K562 (cell line): ENCODE results near the gene SLC6A20. TPM values are rescaled to one million over a fixed set of nuclear protein-coding genes. Genes with fewer than 3 reads are reported as not detected.

Experiments
- ATAC-seq: fragments of 200-7000 bp; cut with Tn5 transposase; 3 replicates; pipeline ENCODE4 v1.9.1; 2020; ENCODE audit warnings: moderate library complexity
- BruUV-seq: library from RNA; stranded (reverse); fragments of 400-500 nt; replicated peaks from 2 replicates; lab custom pipeline; 2021; lab: Mats Ljungman, UMichigan
- CTCF ChIA-PET: fragments of 300-600 bp; formaldehyde crosslinking; extraction: SDS; loops from one replicate; lab custom pipeline; 2021; ENCODE audit warnings: low intra/inter-chr PET ratio; lab: Yijun Ruan, JAX
- POLR2A ChIA-PET: fragments of 300-600, 350-650 bp; sonication (Branson Sonifier 250); formaldehyde crosslinking; extraction: SDS; loops from one replicate; lab custom pipeline; 2021; ENCODE audit warnings: antibody characterized with exemption, inconsistent platforms; lab: Yijun Ruan, JAX
- DNase-seq, 4 experiments: peaks; one replicate each; pipeline versions ENCODE4 v3.0.0 to v3.0.0-alpha.2; 2011 to 2018; ENCODE audit warnings: low spot score in 3 of 4, mixed read lengths in 3 of 4; ENCODE audit errors: extremely low read depth in 1 of 4
- FAIRE-seq: peaks from 2 replicates; lab custom pipeline; 2011; peaks lifted over from hg19 to GRCh38; lab: Jason Lieb, UNC
- H2AFZ ChIP-seq: 2 replicates; pipeline ENCODE4 v1.6.0; 2011; ENCODE audit warnings: low read depth, low read length, control low read depth, inconsistent platforms
- H3K27ac ChIP-seq: fragments of 200-600 bp; 3 replicates; pipeline ENCODE4 v1.8.0; 2011; ENCODE audit warnings: low read depth, mild to moderate bottlenecking, control low read depth, inconsistent platforms, low read length, moderate library complexity, mixed read lengths; ENCODE audit errors: extremely low read depth
- H3K27me3 ChIP-seq, 2 experiments: fragments of 300-600 bp in 1 of 2; 2 replicates in 1 of 2; 3 replicates in 1 of 2; pipeline versions ENCODE4 v1.6.0 to v1.8.0; 2011; ENCODE audit warnings: inconsistent platforms in 2 of 2, low read length in 2 of 2, mild to moderate bottlenecking in 1 of 2, mixed read lengths in 1 of 2, moderate library complexity in 1 of 2; ENCODE audit not compliant: control insufficient read depth in 2 of 2, insufficient read depth in 2 of 2
- H3K36me3 ChIP-seq: fragments of 300-600 bp; 3 replicates; pipeline ENCODE4 v1.8.0; 2011; ENCODE audit warnings: mild to moderate bottlenecking, low read length, inconsistent platforms; ENCODE audit not compliant: control insufficient read depth, insufficient read depth
- H3K4me1 ChIP-seq, 2 experiments: fragments of 200-600 bp in 1 of 2; replicated peaks in 1 of 2; 2 replicates in 1 of 2; 3 replicates in 1 of 2; pipeline versions ENCODE4 v1.5.1 to v1.8.0; 2011; ENCODE audit warnings: inconsistent platforms in 2 of 2, low read length in 2 of 2, mild to moderate bottlenecking in 1 of 2, mixed read lengths in 1 of 2, moderate library complexity in 1 of 2; ENCODE audit not compliant: control insufficient read depth in 2 of 2, insufficient read depth in 2 of 2
- H3K4me2 ChIP-seq: 2 replicates; pipeline ENCODE4 v1.6.1; 2011; ENCODE audit warnings: low read length, control low read depth, inconsistent platforms, mixed read lengths; ENCODE audit not compliant: insufficient read depth
- H3K4me3 ChIP-seq: fragments of 200-600 bp; sonication (generic), shearing (Covaris generic); 2 replicates; pipeline ENCODE4 v1.5.1; 2016; ENCODE audit warnings: control low read depth, inconsistent platforms
- H3K79me2 ChIP-seq: fragments of 200-600 bp; 3 replicates; pipeline ENCODE4 v1.8.0; 2011; ENCODE audit warnings: low read length, inconsistent platforms; ENCODE audit not compliant: control insufficient read depth, insufficient read depth
- H3K9ac ChIP-seq, 2 experiments: 2 replicates each; pipeline versions ENCODE4 v1.6.0 to v1.6.1; 2011; ENCODE audit warnings: low read depth in 2 of 2, low read length in 2 of 2, control low read depth in 1 of 2, inconsistent platforms in 1 of 2, mild to moderate bottlenecking in 1 of 2, mixed read lengths in 1 of 2; ENCODE audit not compliant: insufficient read depth in 1 of 2
- H3K9me1 ChIP-seq: one replicate; pipeline ENCODE4 v1.6.0; 2011; ENCODE audit warnings: inconsistent platforms, mild to moderate bottlenecking, low read length, moderate library complexity; ENCODE audit not compliant: control insufficient read depth, insufficient read depth
- H3K9me3 ChIP-seq: replicated peaks from 2 replicates; pipeline ENCODE4 v1.5.1; 2011; ENCODE audit warnings: low read depth, low read length, inconsistent platforms; ENCODE audit not compliant: control insufficient read depth, insufficient read depth
- H4K20me1 ChIP-seq: replicated peaks from 2 replicates; pipeline ENCODE4 v1.6.1; 2011; ENCODE audit warnings: low read length, inconsistent platforms, mixed read lengths; ENCODE audit not compliant: control insufficient read depth, insufficient read depth
- GTF2E2 ChIP-seq: fragments of 200-800 bp; sonication (Bioruptor generic); IDR thresholded peaks from 2 replicates; pipeline ENCODE4 v1.6.1; 2016; ENCODE audit warnings: missing genetic modification characterization, missing compliant biosample characterization
- HEY1 ChIP-seq: fragments of 250-450 bp; sonication (Bioruptor Pico); IDR thresholded peaks from 2 replicates; pipeline ENCODE4 v1.5.0; 2020; ENCODE audit warnings: mild to moderate bottlenecking, moderate library complexity, borderline replicate concordance
- SMC3 ChIP-seq: conservative IDR thresholded peaks from 2 replicates; pipeline ENCODE4 v1.6.1; 2011; ENCODE audit warnings: low read depth, low read length, improper control_type of control experiment; ENCODE audit not compliant: insufficient read depth
- ZNF57 ChIP-seq: fragments of 450-650 bp; formaldehyde crosslinking; IDR thresholded peaks from 2 replicates; pipeline ENCODE4 v1.4.0; 2020; ENCODE audit warnings: mild to moderate bottlenecking, moderate library complexity
- ZNF586 ChIP-seq: fragments of 450-650 bp; formaldehyde crosslinking; conservative IDR thresholded peaks from 2 replicates; pipeline ENCODE4 v1.4.0; 2020; ENCODE audit warnings: mild to moderate bottlenecking, moderate library complexity
- WGBS: fragments of 100-300 bp; shearing (Covaris generic); methylation state at CpG from one replicate; pipeline ENCODE4 v1.1.6; 2016; ENCODE audit warnings: low coverage, mixed read lengths; ENCODE audit not compliant: insufficient coverage; ENCODE audit errors: missing lambda C conversion rate; 5-methylcytosine and 5-hydroxymethylcytosine counted together
- in situ Hi-C: fragments of 300-500 bp; cut with MboI; formaldehyde crosslinking; loops from 4 replicates; pipeline ENCODE4 v1.15.0; 2018; ENCODE audit warnings: inconsistent platforms, mixed read lengths
- intact Hi-C: fragments of 100-400 bp; cut with micrococcal nuclease; formaldehyde crosslinking; loops from 2 replicates; pipeline ENCODE4 v1.14.2; 2022
- polyA plus RNA-seq, 8 experiments: library from polyadenylated mRNA; depleted of rRNA in 4 of 8; stranded (reverse) in 5 of 8; unstranded in 3 of 8; fragments of >200 nt; fragmentation: Nextera tagmentation in 2 of 8; fragmentation: Illumina TruSeq in 1 of 8; extraction: Ambion mirVana in 2 of 8; extraction: Trizol in 1 of 8; gene quantifications; 2 replicates each; pipeline versions ENCODE4 v1.2.1 to v1.2.3, GENCODE V29; 2011 to 2014; ENCODE audit warnings: inconsistent platforms in 1 of 8, missing spikeins in 1 of 8
- total RNA-seq, 7 experiments: library from RNA; depleted of rRNA in 6 of 7; stranded (reverse); fragments of >200 nt in 6 of 7; fragmentation: Illumina TruSeq in 2 of 7; extraction: Trizol in 2 of 7; gene quantifications; 2 replicates each; pipeline versions ENCODE4 v1.2.1 to v1.2.3, GENCODE V29; 2011 to 2021; ENCODE audit warnings: low replicate concordance in 1 of 7

SLC6A20 gene
- total and polyA plus RNA-seq, 9 of the 15 experiments (the other 6 are each of a cell fraction or from before 2014, with no cell fraction given): not detected

DNA sequence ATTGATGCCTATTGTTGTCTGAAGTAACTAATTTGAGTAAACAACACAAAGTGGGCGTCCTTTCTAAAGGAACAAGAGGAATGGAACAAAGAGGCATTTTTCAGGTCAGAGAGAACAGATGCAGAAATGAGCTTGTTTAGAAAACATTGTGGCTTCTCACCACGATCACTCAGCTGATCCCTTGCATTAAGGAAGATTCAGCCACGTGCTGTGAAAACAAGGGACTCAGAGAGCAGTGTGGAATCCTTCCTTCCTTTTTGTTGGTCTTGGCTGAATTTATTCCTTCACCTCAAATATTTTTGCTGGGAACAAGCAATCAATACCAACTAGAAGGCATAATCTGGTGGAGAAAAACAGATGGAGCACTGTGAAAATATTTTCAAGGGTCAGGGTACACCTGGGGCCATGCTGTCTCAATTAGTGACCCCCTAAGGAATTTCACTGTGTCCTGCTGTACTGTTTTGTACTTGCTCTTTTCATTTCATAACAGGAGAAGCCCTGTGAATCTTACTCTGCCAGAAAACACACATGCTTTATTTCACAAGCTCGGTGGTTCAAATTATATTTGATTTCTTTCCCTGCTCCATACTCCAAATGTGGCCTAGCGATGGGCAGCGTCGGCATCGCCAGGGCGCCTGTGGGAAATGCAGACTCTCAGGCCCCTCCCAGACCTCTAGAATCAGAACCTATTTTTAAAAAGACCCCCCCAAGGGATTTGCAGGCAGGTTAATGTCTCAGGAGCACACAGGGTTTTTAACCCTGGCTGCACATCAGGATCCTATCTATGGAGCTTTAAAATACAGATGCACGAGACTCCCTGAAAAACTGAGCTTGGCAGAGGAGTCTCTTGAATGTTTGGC is 11.6 kb upstream of the SLC6A20 start:
- intact Hi-C loops (no loop called here), in situ Hi-C loops (no loop called here)
- Histone ChIP-seq H2AFZ (no peak overlapping the region), H3K9ac (no peak overlapping the region), H4K20me1 (no peaks in the 10 kb centered on the region), H3K79me2 (no peaks in the 10 kb centered on the region), H3K4me2 (no peak overlapping the region), H3K4me1 (no peaks in the 10 kb centered on the region), H3K9me3 (no peaks in the 10 kb centered on the region), H3K4me3 (no peak overlapping the region), H3K27ac (no peak overlapping the region), H3K36me3 (no peaks in the 10 kb centered on the region), H3K9me1 (no peaks in the 10 kb centered on the region), H3K27me3 (peaks cover 12 to 22% of the 10 kb centered on the region in 2 experiments; a peak in 4 of 5 replicates)
- CTCF ChIA-PET: no interaction called here
- BruUV-seq: no TSS peak
- POLR2A ChIA-PET: interaction anchor here (0.6 to 2.0 kb wide), 4 partner anchors 9 to 107 kb away, joined by 3 to 7 read pairs (median 4); no protein-coding TSS in a partner anchor
- 3% methylated on average over 10 of the region's 10 CpGs for WGBS
- FAIRE-seq (no peak), ATAC-seq (no peak), DNase-seq (no peak)
- TF ChIP-seq HEY1 (CRISPR knock-in tag) (no peak), SMC3 (no peak), ZNF57 (CRISPR knock-in tag) (no peak), GTF2E2 (no peak)

DNA sequence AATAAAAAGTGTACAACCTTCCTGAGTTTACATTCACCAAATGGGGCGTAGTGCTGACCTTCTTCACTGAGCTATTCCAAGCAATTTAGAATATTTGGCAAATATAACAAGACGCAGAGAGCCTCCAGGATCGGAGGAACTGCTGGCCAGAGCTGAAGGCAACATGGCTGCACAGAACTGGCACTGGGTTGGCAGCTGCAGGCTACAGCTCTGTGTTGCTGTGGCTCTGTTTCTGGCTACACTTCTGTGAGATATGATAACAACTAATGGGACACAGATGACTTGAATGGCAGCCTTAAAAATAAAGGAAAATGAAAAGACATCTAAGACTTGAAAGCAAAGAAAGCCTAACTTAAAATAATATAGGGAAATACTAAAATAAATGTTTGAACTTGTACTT is 10.8 kb upstream of the SLC6A20 start:
- no peak for TF ChIP-seq ZNF586 (CRISPR knock-in tag)
- TF ChIP-seq, all 486 proteins: peak for 0
- ChIA-PET CTCF (no interaction called here), POLR2A (interaction anchor here (0.6 to 2.0 kb wide), 3 partner anchors 10 to 206 kb away, joined by 3 to 6 read pairs (median 3); no protein-coding TSS in a partner anchor)
- no peak overlapping the region for H2AFZ ChIP-seq
- no peaks in the 10 kb centered on the region for H3K36me3 ChIP-seq
- DNase-seq (no peak), ATAC-seq (no peak), FAIRE-seq (no peak)
- intact Hi-C loops: no loop called here
- no peaks in the 10 kb centered on the region for H3K79me2 ChIP-seq
- peaks cover 13 to 24% of the 10 kb centered on the region in 2 experiments; a peak in 4 of 5 replicates for H3K27me3 ChIP-seq
- no peak overlapping the region for H3K4me3 ChIP-seq
- WGBS: 6% methylated on average over 3 of the region's 3 CpGs
- H3K4me1 ChIP-seq: no peaks in the 10 kb centered on the region
- H4K20me1 ChIP-seq: no peaks in the 10 kb centered on the region
- no TSS peak for BruUV-seq
- no peak overlapping the region for H3K9ac ChIP-seq
- H3K9me3 ChIP-seq: no peaks in the 10 kb centered on the region
- in situ Hi-C loops: no loop called here
- H3K9me1 ChIP-seq: no peaks in the 10 kb centered on the region
- H3K27ac ChIP-seq: no peak overlapping the region
- H3K4me2 ChIP-seq: no peak overlapping the region
